Measurements from ENCODE around the gene FBP1. TPM values are rescaled to one million over a fixed set of nuclear protein-coding genes. Genes with fewer than 3 reads are reported as not detected.

The FBP1 gene
- total RNA-seq, 1 experiment from 2014 or later = 48.1 TPM

GRCh38 chr9:94586814-94587213 is 52.5 kb downstream of the FBP1 start:
- Histone ChIP-seq H3K27me3 (ENCODE audit: low read length) (no peaks in the 10 kb centered on the region), H4K20me1 (ENCODE audit: low read length) (no peaks in the 10 kb centered on the region), H3K36me3 (ENCODE audit: low read depth, low read length) (no peaks in the 10 kb centered on the region), H3K79me2 (ENCODE audit: low read length) (no peaks in the 10 kb centered on the region), H3K4me1 (ENCODE audit: insufficient read depth, low read length) (no peaks in the 10 kb centered on the region), H3K9ac (ENCODE audit: low read length) (no peak overlapping the region), H2AFZ (ENCODE audit: low read length) (0 out of 2 replicates have a peak overlapping the region, but pooled peaks have one; percentile 40), H3F3A (ENCODE audit: low read length, unreplicated experiment) (no peaks in the 10 kb centered on the region), H3K9me2 (replicated peaks; ENCODE audit: low read length) (no peaks in the 10 kb centered on the region), H3K9me3 (ENCODE audit: low read length) (no peaks in the 10 kb centered on the region), H3K4me2 (ENCODE audit: low read length) (no peak overlapping the region), H3K4me3 (ENCODE audit: low read length) (no peak overlapping the region), H3K27ac (ENCODE audit: low read length) (no peak overlapping the region)
- intact Hi-C loops (cut with micrococcal nuclease) = no loop called here
- TF ChIP-seq EZH2phosphoT487 (IDR thresholded peaks at IDR 0.05; ENCODE audit: borderline replicate concordance, low read length) (no peak), EZH2 (IDR thresholded peaks at IDR 0.05; ENCODE audit: low read length, unreplicated experiment) (no peak)
- TF ChIP-seq, protein P1, sequence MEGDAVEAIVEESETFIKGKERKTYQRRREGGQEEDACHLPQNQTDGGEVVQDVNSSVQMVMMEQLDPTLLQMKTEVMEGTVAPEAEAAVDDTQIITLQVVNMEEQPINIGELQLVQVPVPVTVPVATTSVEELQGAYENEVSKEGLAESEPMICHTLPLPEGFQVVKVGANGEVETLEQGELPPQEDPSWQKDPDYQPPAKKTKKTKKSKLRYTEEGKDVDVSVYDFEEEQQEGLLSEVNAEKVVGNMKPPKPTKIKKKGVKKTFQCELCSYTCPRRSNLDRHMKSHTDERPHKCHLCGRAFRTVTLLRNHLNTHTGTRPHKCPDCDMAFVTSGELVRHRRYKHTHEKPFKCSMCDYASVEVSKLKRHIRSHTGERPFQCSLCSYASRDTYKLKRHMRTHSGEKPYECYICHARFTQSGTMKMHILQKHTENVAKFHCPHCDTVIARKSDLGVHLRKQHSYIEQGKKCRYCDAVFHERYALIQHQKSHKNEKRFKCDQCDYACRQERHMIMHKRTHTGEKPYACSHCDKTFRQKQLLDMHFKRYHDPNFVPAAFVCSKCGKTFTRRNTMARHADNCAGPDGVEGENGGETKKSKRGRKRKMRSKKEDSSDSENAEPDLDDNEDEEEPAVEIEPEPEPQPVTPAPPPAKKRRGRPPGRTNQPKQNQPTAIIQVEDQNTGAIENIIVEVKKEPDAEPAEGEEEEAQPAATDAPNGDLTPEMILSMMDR (conservative IDR thresholded peaks at IDR 0.05; ENCODE audit: low read depth, low read length) = no peak
- DNase-seq = peak; percentile 8
- ChIA-PET CTCF (no interaction called here), POLR2A (ENCODE audit: unreplicated experiment) (no interaction called here)
- ATAC-seq = peak; percentile 49; the same call in 1 of the 2 replicates
- BruUV-seq (replicated peaks) = no TSS peak

DNA sequence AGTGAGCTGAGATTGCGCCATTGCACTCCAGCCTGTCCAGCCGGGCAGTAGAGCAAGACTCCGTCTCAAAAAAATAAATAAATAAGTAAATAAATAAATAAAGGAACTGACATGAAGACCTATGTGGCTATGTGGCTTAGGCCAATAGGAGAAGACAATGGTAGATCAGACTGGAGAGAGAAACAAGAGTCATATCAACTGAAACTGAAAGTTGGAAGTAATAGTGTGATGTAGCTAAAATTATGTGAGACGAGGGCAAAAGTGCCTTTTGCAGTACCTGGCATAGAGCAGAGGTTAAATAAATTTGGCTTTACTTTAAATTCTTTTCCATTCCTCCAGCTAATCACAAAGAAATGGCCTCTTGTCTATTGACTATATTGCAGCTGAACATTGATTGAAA is 53.0 kb downstream of the FBP1 start:
- no TSS peak for BruUV-seq (replicated peaks)

DNA sequence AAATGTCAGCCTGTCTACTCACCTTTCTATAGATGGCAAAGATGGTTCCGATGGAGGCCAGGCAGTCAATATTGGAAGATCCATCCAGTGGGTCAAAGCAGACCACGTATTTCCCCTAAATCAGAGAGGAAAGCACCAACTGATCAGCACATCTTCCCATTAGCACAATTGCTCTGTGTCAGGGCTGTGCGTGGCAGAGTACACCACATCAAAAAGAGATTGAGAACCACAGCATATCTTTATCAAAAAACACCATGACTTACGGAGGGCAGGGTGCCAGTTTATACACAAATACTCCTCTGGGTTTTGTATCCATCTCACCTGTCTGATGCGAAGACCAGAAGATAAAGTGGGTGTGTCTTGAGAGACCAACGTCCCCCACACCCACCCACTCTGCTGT is 54.8 kb downstream of the FBP1 start:
- Histone ChIP-seq H3K27ac (ENCODE audit: low read length) (no peak overlapping the region), H3K9me2 (replicated peaks; ENCODE audit: low read length) (no peaks in the 10 kb centered on the region), H3K79me2 (ENCODE audit: low read length) (no peaks in the 10 kb centered on the region), H3F3A (ENCODE audit: low read length, unreplicated experiment) (no peaks in the 10 kb centered on the region), H3K27me3 (ENCODE audit: low read length) (no peaks in the 10 kb centered on the region), H3K9me3 (ENCODE audit: low read length) (no peaks in the 10 kb centered on the region), H3K4me1 (ENCODE audit: insufficient read depth, low read length) (no peaks in the 10 kb centered on the region), H3K36me3 (ENCODE audit: low read depth, low read length) (no peaks in the 10 kb centered on the region), H2AFZ (ENCODE audit: low read length) (no peak overlapping the region), H3K4me3 (ENCODE audit: low read length) (no peak overlapping the region), H3K9ac (ENCODE audit: low read length) (no peak overlapping the region), H4K20me1 (ENCODE audit: low read length) (no peaks in the 10 kb centered on the region), H3K4me2 (ENCODE audit: low read length) (no peak overlapping the region)
- ChIA-PET POLR2A (ENCODE audit: unreplicated experiment) (no interaction called here), CTCF (no interaction called here)
- DNase-seq = no peak
- ATAC-seq = no peak
- TF ChIP-seq, protein P1 (conservative IDR thresholded peaks at IDR 0.05; ENCODE audit: low read depth, low read length) = no peak
- TF ChIP-seq EZH2 (IDR thresholded peaks at IDR 0.05; ENCODE audit: low read length, unreplicated experiment) = no peak
- TF ChIP-seq EZH2phosphoT487 (IDR thresholded peaks at IDR 0.05; ENCODE audit: borderline replicate concordance, low read length) = no peak
- intact Hi-C loops (cut with micrococcal nuclease) = no loop called here
- BruUV-seq (replicated peaks) = no TSS peak

More for the DNA sequence above, 53.0 kb downstream of the FBP1 start:
- H3K9ac ChIP-seq (ENCODE audit: low read length) = no peak overlapping the region
- H3K4me3 ChIP-seq (ENCODE audit: low read length) = no peak overlapping the region
- no peak overlapping the region for H3K27ac ChIP-seq (ENCODE audit: low read length)
- H3F3A ChIP-seq (ENCODE audit: low read length, unreplicated experiment) = no peaks in the 10 kb centered on the region
- DNase-seq (no peak), ATAC-seq (no peak)
- ChIA-PET CTCF (no interaction called here), POLR2A (ENCODE audit: unreplicated experiment) (no interaction called here)
- no peaks in the 10 kb centered on the region for H3K9me3 ChIP-seq (ENCODE audit: low read length)
- intact Hi-C loops (cut with micrococcal nuclease) = no loop called here
- TF ChIP-seq, protein P1 (conservative IDR thresholded peaks at IDR 0.05; ENCODE audit: low read depth, low read length) = no peak
- TF ChIP-seq EZH2phosphoT487 (IDR thresholded peaks at IDR 0.05; ENCODE audit: borderline replicate concordance, low read length) = no peak
- no peak for TF ChIP-seq EZH2 (IDR thresholded peaks at IDR 0.05; ENCODE audit: low read length, unreplicated experiment)
- no peak overlapping the region for H2AFZ ChIP-seq (ENCODE audit: low read length)
- no peaks in the 10 kb centered on the region for H3K79me2 ChIP-seq (ENCODE audit: low read length)
- H3K27me3 ChIP-seq (ENCODE audit: low read length) = no peaks in the 10 kb centered on the region
- H3K36me3 ChIP-seq (ENCODE audit: low read depth, low read length) = no peaks in the 10 kb centered on the region
- no peaks in the 10 kb centered on the region for H3K9me2 ChIP-seq (replicated peaks; ENCODE audit: low read length)
- no peaks in the 10 kb centered on the region for H4K20me1 ChIP-seq (ENCODE audit: low read length)
- H3K4me1 ChIP-seq (ENCODE audit: insufficient read depth, low read length) = no peaks in the 10 kb centered on the region
- no peak overlapping the region for H3K4me2 ChIP-seq (ENCODE audit: low read length)
